HL-60 (cell line): ENCODE measurements around the gene NRK.

Experiments used
- DNase-seq, 2 experiments: peaks; one replicate each; pipeline ENCODE4 v3.0.0-alpha.2; 2010 to 2020; ENCODE audit warnings: low read depth in 1 of 2, low spot score in 1 of 2
- H3K27ac ChIP-seq: fragments of 250-450 bp; sonication (Bioruptor Pico); replicated peaks from 2 replicates; pipeline ENCODE4 v1.5.1; 2020; ENCODE audit warnings: mild to moderate bottlenecking, moderate library complexity
- H3K27me3 ChIP-seq: fragments of 250-450 bp; sonication (Bioruptor Pico); 2 replicates; pipeline ENCODE4 v1.5.1; 2021; ENCODE audit warnings: mild to moderate bottlenecking, moderate library complexity; ENCODE audit not compliant: insufficient read depth, poor library complexity, severe bottlenecking
- H3K4me3 ChIP-seq: replicated peaks from 2 replicates; pipeline ENCODE4 v1.5.1; 2011; ENCODE audit warnings: mild to moderate bottlenecking, control low read depth, low read length; ENCODE audit not compliant: insufficient read depth
- GABPA ChIP-seq: IDR thresholded peaks from 2 replicates; pipeline ENCODE4 v1.6.1; 2012; ENCODE audit warnings: low read depth
- POLR2AphosphoS5 ChIP-seq: IDR thresholded peaks from 2 replicates; pipeline ENCODE4 v1.6.1; 2012; ENCODE audit warnings: low read depth
- SPI1 ChIP-seq: IDR thresholded peaks from 2 replicates; pipeline ENCODE4 v1.6.1; 2012; ENCODE audit warnings: low read depth, mild to moderate bottlenecking, borderline replicate concordance
- TF ChIP-seq, protein P1 (sequence below): IDR thresholded peaks from one replicate; pipeline ENCODE4 v1.5.1; 2011; ENCODE audit warnings: low read length, control low read depth, inconsistent platforms; ENCODE audit not compliant: insufficient read depth
- TF ChIP-seq, protein P2 (sequence below): IDR thresholded peaks from 2 replicates; pipeline ENCODE4 v1.6.1; 2012; ENCODE audit warnings: low read depth; ENCODE audit not compliant: insufficient replicate concordance

Gene NRK

DNA sequence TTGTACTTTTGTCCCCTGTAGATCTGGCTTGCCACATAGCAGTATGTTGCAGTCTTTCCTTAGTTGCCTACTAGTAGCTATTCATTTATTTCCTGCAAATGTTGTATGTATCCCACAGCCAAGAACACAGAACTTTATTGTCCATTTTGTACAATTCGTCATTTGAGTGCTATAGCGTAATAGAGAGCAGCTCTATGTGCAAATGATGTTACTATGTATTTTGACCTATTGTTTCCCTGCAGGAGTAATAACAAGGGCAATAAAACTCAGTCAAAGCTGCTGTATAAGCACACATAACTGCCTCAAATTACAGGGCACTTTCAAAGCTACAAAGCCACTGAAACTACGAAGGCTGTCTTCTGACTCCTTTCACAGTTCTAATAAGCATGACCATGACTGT is 48.1 kb downstream of the NRK start:
- TF ChIP-seq POLR2AphosphoS5 = no peak
- TF ChIP-seq, protein P1, sequence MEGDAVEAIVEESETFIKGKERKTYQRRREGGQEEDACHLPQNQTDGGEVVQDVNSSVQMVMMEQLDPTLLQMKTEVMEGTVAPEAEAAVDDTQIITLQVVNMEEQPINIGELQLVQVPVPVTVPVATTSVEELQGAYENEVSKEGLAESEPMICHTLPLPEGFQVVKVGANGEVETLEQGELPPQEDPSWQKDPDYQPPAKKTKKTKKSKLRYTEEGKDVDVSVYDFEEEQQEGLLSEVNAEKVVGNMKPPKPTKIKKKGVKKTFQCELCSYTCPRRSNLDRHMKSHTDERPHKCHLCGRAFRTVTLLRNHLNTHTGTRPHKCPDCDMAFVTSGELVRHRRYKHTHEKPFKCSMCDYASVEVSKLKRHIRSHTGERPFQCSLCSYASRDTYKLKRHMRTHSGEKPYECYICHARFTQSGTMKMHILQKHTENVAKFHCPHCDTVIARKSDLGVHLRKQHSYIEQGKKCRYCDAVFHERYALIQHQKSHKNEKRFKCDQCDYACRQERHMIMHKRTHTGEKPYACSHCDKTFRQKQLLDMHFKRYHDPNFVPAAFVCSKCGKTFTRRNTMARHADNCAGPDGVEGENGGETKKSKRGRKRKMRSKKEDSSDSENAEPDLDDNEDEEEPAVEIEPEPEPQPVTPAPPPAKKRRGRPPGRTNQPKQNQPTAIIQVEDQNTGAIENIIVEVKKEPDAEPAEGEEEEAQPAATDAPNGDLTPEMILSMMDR = no peak
- Histone ChIP-seq H3K27ac (no peak overlapping the region), H3K4me3 (no peak overlapping the region), H3K27me3 (no peaks in the 10 kb centered on the region)
- no peak for DNase-seq

DNA sequence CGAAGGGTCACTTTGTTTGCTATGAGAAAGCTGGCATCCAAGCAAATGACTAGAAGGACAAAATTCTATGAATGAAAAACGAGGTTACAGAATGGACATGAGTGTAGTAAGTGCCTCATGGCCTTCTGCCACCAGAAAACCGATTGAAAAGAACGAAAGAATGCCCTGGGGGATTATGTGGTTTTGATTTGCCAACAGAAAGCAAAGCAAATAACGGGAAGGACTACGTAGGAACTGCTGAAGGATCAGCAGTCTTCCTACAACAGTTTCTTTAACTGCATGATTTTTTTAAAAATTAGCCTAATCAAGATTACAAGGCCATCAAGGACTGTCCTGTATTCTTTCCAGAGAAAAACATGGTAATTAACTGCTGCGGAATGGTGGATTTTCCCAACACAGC is 50.6 kb downstream of the NRK start:
- TF ChIP-seq, protein P2, sequence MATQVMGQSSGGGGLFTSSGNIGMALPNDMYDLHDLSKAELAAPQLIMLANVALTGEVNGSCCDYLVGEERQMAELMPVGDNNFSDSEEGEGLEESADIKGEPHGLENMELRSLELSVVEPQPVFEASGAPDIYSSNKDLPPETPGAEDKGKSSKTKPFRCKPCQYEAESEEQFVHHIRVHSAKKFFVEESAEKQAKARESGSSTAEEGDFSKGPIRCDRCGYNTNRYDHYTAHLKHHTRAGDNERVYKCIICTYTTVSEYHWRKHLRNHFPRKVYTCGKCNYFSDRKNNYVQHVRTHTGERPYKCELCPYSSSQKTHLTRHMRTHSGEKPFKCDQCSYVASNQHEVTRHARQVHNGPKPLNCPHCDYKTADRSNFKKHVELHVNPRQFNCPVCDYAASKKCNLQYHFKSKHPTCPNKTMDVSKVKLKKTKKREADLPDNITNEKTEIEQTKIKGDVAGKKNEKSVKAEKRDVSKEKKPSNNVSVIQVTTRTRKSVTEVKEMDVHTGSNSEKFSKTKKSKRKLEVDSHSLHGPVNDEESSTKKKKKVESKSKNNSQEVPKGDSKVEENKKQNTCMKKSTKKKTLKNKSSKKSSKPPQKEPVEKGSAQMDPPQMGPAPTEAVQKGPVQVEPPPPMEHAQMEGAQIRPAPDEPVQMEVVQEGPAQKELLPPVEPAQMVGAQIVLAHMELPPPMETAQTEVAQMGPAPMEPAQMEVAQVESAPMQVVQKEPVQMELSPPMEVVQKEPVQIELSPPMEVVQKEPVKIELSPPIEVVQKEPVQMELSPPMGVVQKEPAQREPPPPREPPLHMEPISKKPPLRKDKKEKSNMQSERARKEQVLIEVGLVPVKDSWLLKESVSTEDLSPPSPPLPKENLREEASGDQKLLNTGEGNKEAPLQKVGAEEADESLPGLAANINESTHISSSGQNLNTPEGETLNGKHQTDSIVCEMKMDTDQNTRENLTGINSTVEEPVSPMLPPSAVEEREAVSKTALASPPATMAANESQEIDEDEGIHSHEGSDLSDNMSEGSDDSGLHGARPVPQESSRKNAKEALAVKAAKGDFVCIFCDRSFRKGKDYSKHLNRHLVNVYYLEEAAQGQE = no peak
- TF ChIP-seq, protein P1 = no peak
- TF ChIP-seq POLR2AphosphoS5 (no peak), SPI1 (no peak), GABPA (no peak)
- no peaks in the 10 kb centered on the region for H3K27me3 ChIP-seq
- H3K27ac ChIP-seq = no peak overlapping the region
- H3K4me3 ChIP-seq = no peak overlapping the region
- DNase-seq = no peak

DNA sequence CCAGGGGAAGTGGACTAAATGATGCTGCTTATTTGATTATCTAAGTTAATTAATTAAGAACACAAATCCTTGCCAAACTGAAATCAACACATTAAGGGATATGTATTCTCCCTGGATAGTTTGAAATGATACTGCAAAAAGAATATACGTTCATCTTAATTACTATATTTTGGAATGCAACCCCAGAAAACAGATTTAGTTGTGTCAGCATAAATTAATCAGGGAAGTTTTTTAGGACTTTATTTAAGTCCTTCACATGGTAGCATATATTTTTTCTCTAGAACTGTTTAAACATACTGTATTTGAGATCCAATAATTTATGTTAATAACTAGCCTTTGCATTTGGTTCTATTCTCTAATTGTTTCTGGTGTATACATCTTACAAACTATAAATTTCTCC is 52.5 kb downstream of the NRK start:
- no peak overlapping the region for H3K27ac ChIP-seq
- TF ChIP-seq, protein P1 = no peak
- TF ChIP-seq POLR2AphosphoS5 = no peak
- no peak for TF ChIP-seq GABPA
- TF ChIP-seq SPI1 = no peak
- TF ChIP-seq, protein P2 = no peak
- no peak overlapping the region for H3K4me3 ChIP-seq
- no peak for DNase-seq
- H3K27me3 ChIP-seq = no peaks in the 10 kb centered on the region

DNA sequence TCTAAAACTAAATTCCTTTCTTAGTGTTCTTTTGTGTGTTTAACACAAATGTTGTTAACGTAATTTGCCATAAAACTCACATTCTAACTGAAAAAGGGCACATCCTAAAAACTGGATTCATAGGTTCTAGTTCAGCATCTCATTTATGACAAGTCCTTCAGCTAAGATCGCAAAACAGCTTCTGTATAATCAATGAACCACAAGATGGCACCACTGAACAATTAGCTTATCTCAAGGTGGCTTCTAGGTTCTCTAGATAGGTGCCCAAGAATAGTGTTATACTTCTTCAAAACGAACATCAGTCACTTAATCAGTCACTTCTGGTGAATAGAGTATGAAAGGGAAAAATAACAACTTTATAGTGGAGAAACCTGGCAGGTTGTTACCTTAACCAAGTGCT is 54.3 kb downstream of the NRK start:
- no peak for DNase-seq
- Histone ChIP-seq H3K27me3 (no peaks in the 10 kb centered on the region), H3K4me3 (no peak overlapping the region), H3K27ac (no peak overlapping the region)
- TF ChIP-seq GABPA (no peak), SPI1 (no peak), POLR2AphosphoS5 (no peak)
- TF ChIP-seq, protein P2 = no peak
- TF ChIP-seq, protein P1 = no peak
